Endothelial cell of umbilical vein (primary cell): ENCODE measurements around the gene METTL21C. TPM values are rescaled to one million over a fixed set of nuclear protein-coding genes. Genes with fewer than 3 reads are reported as not detected.

Source experiments
- BruUV-seq: library from RNA; stranded (reverse); fragments of 400-500 nt; replicated peaks from 2 replicates; lab custom pipeline; 2021; lab: Mats Ljungman, UMichigan
- CTCF ChIA-PET: fragments of 300-600, 350-600 bp; sonication (Branson Sonifier 250); formaldehyde crosslinking; loops from one replicate; lab custom pipeline; 2021; ENCODE audit warnings: antibody characterized with exemption, inconsistent platforms; lab: Charles Lee
- POLR2A ChIA-PET: fragments of 300-600, 350-600 bp; sonication (Branson Sonifier 250); formaldehyde crosslinking; loops from one replicate; lab custom pipeline; 2021; ENCODE audit warnings: antibody characterized with exemption, inconsistent platforms; lab: Charles Lee
- DNase-seq: peaks from one replicate; pipeline ENCODE4 v3.0.0-alpha.2; 2011; ENCODE audit warnings: low read depth, low spot score
- FAIRE-seq: peaks from 2 replicates; lab custom pipeline; 2011; peaks lifted over from hg19 to GRCh38; lab: Jason Lieb, UNC
- H2AFZ ChIP-seq: 2 replicates; pipeline ENCODE4 v1.6.0; 2012; ENCODE audit warnings: low read depth, low read length, control low read depth, inconsistent platforms
- H3K27ac ChIP-seq: 2 replicates; pipeline ENCODE4 v1.5.1; 2011; ENCODE audit warnings: low read depth, mild to moderate bottlenecking, control low read depth, low read length, moderate library complexity; ENCODE audit not compliant: insufficient read depth
- H3K27me3 ChIP-seq, 2 experiments: 2 replicates each; pipeline versions ENCODE4 v1.6.0 to v1.6.1; 2011; ENCODE audit warnings: low read length in 2 of 2, mixed read lengths in 1 of 2; ENCODE audit not compliant: control insufficient read depth in 2 of 2, insufficient read depth in 2 of 2
- H3K36me3 ChIP-seq, 2 experiments: 2 replicates in 1 of 2; 3 replicates in 1 of 2; pipeline ENCODE4 v1.5.1; 2011; ENCODE audit warnings: low read length in 2 of 2, mild to moderate bottlenecking in 1 of 2, moderate library complexity in 1 of 2; ENCODE audit not compliant: control insufficient read depth in 2 of 2, insufficient read depth in 2 of 2; ENCODE audit errors: extremely low read depth in 1 of 2
- H3K4me1 ChIP-seq: 3 replicates; pipeline ENCODE4 v1.5.1; 2011; ENCODE audit warnings: mild to moderate bottlenecking, low read length; ENCODE audit not compliant: control insufficient read depth, insufficient read depth; ENCODE audit errors: extremely low read depth
- H3K4me2 ChIP-seq: 2 replicates; pipeline ENCODE4 v1.6.1; 2011; ENCODE audit warnings: low read length, control low read depth, mixed read lengths; ENCODE audit not compliant: insufficient read depth
- H3K4me3 ChIP-seq, 3 experiments: fragments of 200-600 bp in 1 of 3; sonication (generic), shearing (Covaris generic) in 1 of 3; replicated peaks in 1 of 3; 2 replicates each; pipeline ENCODE4 v1.5.1; 2011 to 2016; ENCODE audit warnings: control low read depth in 3 of 3, low read length in 3 of 3, mild to moderate bottlenecking in 2 of 3, inconsistent platforms in 1 of 3, low read depth in 1 of 3, moderate library complexity in 1 of 3; ENCODE audit not compliant: insufficient read depth in 1 of 3
- H3K79me2 ChIP-seq: 2 replicates; pipeline ENCODE4 v1.6.0; 2012; ENCODE audit warnings: low read length, inconsistent platforms; ENCODE audit not compliant: control insufficient read depth, insufficient read depth
- H3K9ac ChIP-seq: replicated peaks from 2 replicates; pipeline ENCODE3; 2011; ENCODE audit warnings: low read length, control low read depth; ENCODE audit not compliant: insufficient read depth; ENCODE audit errors: extremely low read depth
- H3K9me1 ChIP-seq: replicated peaks from 3 replicates; pipeline ENCODE4 v1.6.0; 2011; ENCODE audit warnings: mild to moderate bottlenecking, low read length; ENCODE audit not compliant: control insufficient read depth, insufficient read depth; ENCODE audit errors: extremely low read depth
- H3K9me3 ChIP-seq: replicated peaks from 2 replicates; pipeline ENCODE4 v1.5.1; 2012; ENCODE audit warnings: low read length, inconsistent platforms; ENCODE audit not compliant: control insufficient read depth, insufficient read depth
- H4K20me1 ChIP-seq: replicated peaks from 2 replicates; pipeline ENCODE3; 2011; ENCODE audit warnings: mild to moderate bottlenecking, low read length; ENCODE audit not compliant: control insufficient read depth, insufficient read depth; ENCODE audit errors: extremely low read depth
- CTCF ChIP-seq, 2 donors: IDR thresholded peaks; 1 replicate in 1 of 2; 2 replicates in 1 of 2; pipeline ENCODE4 v1.5.1; 2011; ENCODE audit warnings: low read length in 2 of 2, mild to moderate bottlenecking in 2 of 2, moderate library complexity in 2 of 2, control low read depth in 1 of 2, inconsistent platforms in 1 of 2, low read depth in 1 of 2; ENCODE audit not compliant: insufficient read depth in 1 of 2; ENCODE audit errors: extremely low read depth in 1 of 2
- EZH2 ChIP-seq: IDR thresholded peaks from 2 replicates; pipeline ENCODE4 v1.6.1; 2012; ENCODE audit warnings: borderline replicate concordance, low read depth, mild to moderate bottlenecking, moderate library complexity, low read length, inconsistent platforms; ENCODE audit not compliant: severe bottlenecking
- FOS ChIP-seq: IDR thresholded peaks from 2 replicates; pipeline ENCODE4 v1.6.1; 2011; ENCODE audit warnings: mild to moderate bottlenecking, low read length, moderate library complexity, borderline replicate concordance; ENCODE audit not compliant: insufficient read depth
- GATA2 ChIP-seq: IDR thresholded peaks from 2 replicates; pipeline ENCODE4 v1.7.0; 2011; ENCODE audit warnings: low read depth, mild to moderate bottlenecking, moderate library complexity, mixed read lengths, low read length; ENCODE audit not compliant: insufficient read length, insufficient read depth
- JUN ChIP-seq: IDR thresholded peaks from 2 replicates; pipeline ENCODE4 v1.6.1; 2011; ENCODE audit warnings: borderline replicate concordance, low read depth; ENCODE audit not compliant: insufficient read length, insufficient read depth
- MAX ChIP-seq: IDR thresholded peaks from 2 replicates; pipeline ENCODE4 v1.6.1; 2011; ENCODE audit not compliant: insufficient read depth, insufficient read length
- MYC ChIP-seq: IDR thresholded peaks from one replicate; pipeline ENCODE4 v1.6.1; 2011; ENCODE audit warnings: mild to moderate bottlenecking, low read depth, low read length
- POLR2A ChIP-seq: IDR thresholded peaks from 2 replicates; pipeline ENCODE4 v1.6.1; 2012; ENCODE audit warnings: low read depth, mild to moderate bottlenecking, control low read depth, low read length
- POLR2AphosphoS5 ChIP-seq: IDR thresholded peaks from 2 replicates; pipeline ENCODE4 v1.6.1; 2012; ENCODE audit warnings: low read depth, mild to moderate bottlenecking, control low read depth, low read length, moderate library complexity; ENCODE audit not compliant: insufficient read depth
- dilution Hi-C: fragments of 300-500 bp; cut with MboI; formaldehyde crosslinking; loops from one replicate; pipeline ENCODE4 v1.15.0; 2019; ENCODE audit warnings: low sequenced_read_pairs; ENCODE audit not compliant: extremely low pct_ligation_motif_present
- intact Hi-C: fragments of 100-400 bp; cut with micrococcal nuclease; formaldehyde crosslinking; loops from one replicate; pipeline ENCODE4 v1.10.0; 2022
- polyA plus RNA-seq, 4 experiments: library from polyadenylated mRNA; depleted of rRNA in 3 of 4; stranded (reverse) in 3 of 4; unstranded in 1 of 4; fragments of >200 nt; gene quantifications; 2 replicates each; pipeline versions ENCODE4 v1.2.1 to v1.2.3, GENCODE V29; 2011 to 2012; ENCODE audit warnings: missing spikeins in 1 of 4
- total RNA-seq: library from RNA; stranded (reverse); gene quantifications from 2 replicates; pipeline ENCODE4 v1.2.3, GENCODE V29; 2021

Gene METTL21C
- total and polyA plus RNA-seq, 2 donors (not counting 3 experiments of a cell fraction or from before 2014, with no cell fraction given): not detected

- CTCF ChIA-PET: no interaction called here
- intact Hi-C loops (loop anchor here (5.0 kb wide), 1 partner anchor 82 kb away; no protein-coding TSS in a partner anchor), dilution Hi-C loops (no loop called here)
- Histone ChIP-seq H3K27me3 (no peaks in the 10 kb centered on the region), H3K27ac (no peak overlapping the region), H3K4me1 (peaks cover 10% of the 10 kb centered on the region), H4K20me1 (no peaks in the 10 kb centered on the region), H2AFZ (no peak overlapping the region), H3K4me3 (no peak overlapping the region), H3K4me2 (no peak overlapping the region), H3K36me3 (peaks cover 12 to 29% of the 10 kb centered on the region in 2 experiments), H3K9me1 (no peaks in the 10 kb centered on the region), H3K79me2 (no peaks in the 10 kb centered on the region), H3K9me3 (no peaks in the 10 kb centered on the region), H3K9ac (no peak overlapping the region)
- BruUV-seq: no TSS peak
- FAIRE-seq: no peak
- no peak for DNase-seq
- TF ChIP-seq MYC (no peak), JUN (no peak), EZH2 (no peak), POLR2A (no peak), GATA2 (no peak), CTCF (IDR thresholded peaks at IDR 0.05; ENCODE audit: extremely low read depth in 1 of 2, insufficient read depth in 1 of 2, low read depth in 1 of 2, low read length in 2 of 2) (no peak), MAX (no peak), FOS (no peak), POLR2AphosphoS5 (no peak)
- POLR2A ChIA-PET: no interaction called here
Measured at GRCh38 chr13:102645701-102646100, 49.1 kb downstream of the METTL21C start.
